ENCODE measurements around the gene UFD1.

UFD1 gene

GRCh38 chr22:19472233-19472632, 6.8 kb downstream of the UFD1 start:
- no peak for DNase-seq (ENCODE audit: low read depth in 1 of 2, low spot score in 1 of 2)

GRCh38 chr22:19471572-19471971, 7.4 kb downstream of the UFD1 start:
- no peak for DNase-seq (ENCODE audit: low read depth in 1 of 2, low spot score in 1 of 2)

- DNase-seq (ENCODE audit: low read depth in 1 of 2, low spot score in 1 of 2) = no peak
Observed at GRCh38 chr22:19470010-19470409, 9.0 kb downstream of the UFD1 start.

- no peak for DNase-seq (ENCODE audit: low read depth in 1 of 2, low spot score in 1 of 2)
Observed at GRCh38 chr22:19469421-19469820, 9.6 kb downstream of the UFD1 start.

- DNase-seq (ENCODE audit: low read depth in 1 of 2, low spot score in 1 of 2) = no peak
Observed at GRCh38 chr22:19467912-19468311, 11.1 kb downstream of the UFD1 start.

- no peak for DNase-seq (ENCODE audit: low read depth in 1 of 2, low spot score in 1 of 2)
Observed at GRCh38 chr22:19466848-19467752, 11.9 kb downstream of the UFD1 start.

GRCh38 chr22:19466126-19466716, 12.8 kb downstream of the UFD1 start:
- no peak for DNase-seq (ENCODE audit: low read depth in 1 of 2, low spot score in 1 of 2)

- no peak for DNase-seq (ENCODE audit: low read depth in 1 of 2, low spot score in 1 of 2)
Observed at GRCh38 chr22:19464975-19465374, 14.0 kb downstream of the UFD1 start.

- DNase-seq (ENCODE audit: low read depth in 1 of 2, low spot score in 1 of 2) = no peak
Observed at GRCh38 chr22:19464546-19464945, 14.4 kb downstream of the UFD1 start.

GRCh38 chr22:19463491-19464469, 15.2 kb downstream of the UFD1 start:
- DNase-seq (ENCODE audit: low read depth in 1 of 2, low spot score in 1 of 2) = no peak

GRCh38 chr22:19463008-19463407, 16.0 kb downstream of the UFD1 start:
- DNase-seq (ENCODE audit: low read depth in 1 of 2, low spot score in 1 of 2) = no peak

GRCh38 chr22:19461506-19461905, 17.5 kb downstream of the UFD1 start:
- DNase-seq (ENCODE audit: low read depth in 1 of 2, low spot score in 1 of 2) = no peak

GRCh38 chr22:19460036-19460435, 19.0 kb downstream of the UFD1 start:
- no peak for DNase-seq (ENCODE audit: low read depth in 1 of 2, low spot score in 1 of 2)

- DNase-seq (ENCODE audit: low read depth in 1 of 2, low spot score in 1 of 2) = no peak
Observed at GRCh38 chr22:19457828-19458428, 21.1 kb downstream of the UFD1 start.

GRCh38 chr22:19456541-19456940, 22.5 kb downstream of the UFD1 start:
- no peak for DNase-seq (ENCODE audit: low read depth in 1 of 2, low spot score in 1 of 2)

GRCh38 chr22:19455585-19456370, 23.2 kb downstream of the UFD1 start:
- no peak for DNase-seq (ENCODE audit: low read depth in 1 of 2, low spot score in 1 of 2)

GRCh38 chr22:19455033-19455432, 24.0 kb downstream of the UFD1 start:
- DNase-seq (ENCODE audit: low read depth in 1 of 2, low spot score in 1 of 2) = no peak

- no peak for DNase-seq (ENCODE audit: low read depth in 1 of 2, low spot score in 1 of 2)
Observed at GRCh38 chr22:19454156-19454555, 24.8 kb downstream of the UFD1 start.

- DNase-seq (ENCODE audit: low read depth in 1 of 2, low spot score in 1 of 2) = no peak
Observed at GRCh38 chr22:19453718-19454117, 25.3 kb downstream of the UFD1 start.

GRCh38 chr22:19451570-19451969, 27.4 kb downstream of the UFD1 start:
- no peak for DNase-seq (ENCODE audit: low read depth in 1 of 2, low spot score in 1 of 2)
